ENCODE results near the gene TLE2. TPM values are rescaled to one million over a fixed set of nuclear protein-coding genes. Genes with fewer than 3 reads are reported as not detected.
A peak's percentile ranks its signal among the peaks of the same experiment; 100 is the strongest.

TLE2 gene
- total RNA-seq, 1 experiment from 2014 or later = 3.1 TPM

DNA sequence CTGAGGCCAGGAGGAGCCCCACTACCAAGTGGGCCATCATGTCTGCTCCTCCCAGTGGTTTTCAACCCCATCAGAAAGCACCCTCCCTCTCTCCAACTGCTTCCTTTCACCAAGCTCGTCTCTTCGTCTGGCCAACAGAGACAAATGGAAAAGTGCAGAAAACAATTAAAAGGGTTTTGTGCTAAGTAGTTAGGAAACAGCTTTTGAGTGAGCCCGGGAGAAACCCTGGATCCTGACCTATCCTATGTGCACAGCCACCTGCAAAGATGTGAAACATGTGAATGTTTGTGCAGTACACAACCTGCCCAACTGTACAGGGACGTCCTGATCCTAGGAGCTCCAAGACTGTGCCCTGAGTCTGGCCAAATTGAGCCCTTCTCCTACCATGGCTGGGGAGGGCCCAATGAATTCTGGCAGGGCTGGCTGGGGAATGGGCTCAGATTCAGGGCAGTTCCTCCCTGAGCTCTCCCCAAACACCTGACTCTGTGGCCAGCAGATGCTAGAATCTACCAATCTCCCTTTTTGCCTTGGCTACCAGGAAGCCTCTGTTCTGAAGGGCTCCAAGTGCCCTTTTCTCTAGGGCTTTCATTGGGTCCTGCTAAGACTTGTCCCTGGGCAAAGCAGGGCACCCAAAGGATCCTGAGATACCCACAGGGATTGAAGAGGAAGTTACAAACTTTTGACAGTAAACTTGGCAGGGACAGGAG lies 25.3 kb upstream of the TLE2 start:
- Histone ChIP-seq H3K4me1 (ENCODE audit: insufficient read depth, low read length) (no peaks in the 10 kb centered on the region; the same call in 1 of the 2 replicates), H2BK20ac (ENCODE audit: low read depth, low read length, poor library complexity, severe bottlenecking) (no peak overlapping the region), H2BK12ac (ENCODE audit: insufficient read length, low read depth, low read length) (no peak overlapping the region), H2BK15ac (ENCODE audit: low read depth, low read length) (no peak overlapping the region), H3K9me3 (ENCODE audit: control insufficient read depth, low read depth, low read length) (no peaks in the 10 kb centered on the region), H3K9ac (ENCODE audit: extremely low read depth, insufficient read length, low read length) (no peak overlapping the region), H4K8ac (replicated peaks; ENCODE audit: insufficient read length, low read depth, low read length) (no peak overlapping the region), H3K18ac (ENCODE audit: insufficient read length, low read depth, low read length) (no peak overlapping the region), H2BK120ac (ENCODE audit: low read depth, low read length, poor library complexity, severe bottlenecking) (no peak overlapping the region), H3K79me2 (ENCODE audit: insufficient read depth, low read length) (0 out of 2 replicates have a peak, but pooled peaks cover 2% of the 10 kb centered on the region), H3K27me3 (ENCODE audit: insufficient read depth, low read length) (no peaks in the 10 kb centered on the region), H2AK5ac (ENCODE audit: insufficient read length, low read length) (no peak overlapping the region), H3K4me2 (ENCODE audit: insufficient read depth, insufficient read length, low read length) (no peak overlapping the region), H3K23me2 (ENCODE audit: insufficient read length, low read depth, low read length, poor library complexity, severe bottlenecking) (no peaks in the 10 kb centered on the region), H3K23ac (ENCODE audit: insufficient read length, low read depth, low read length) (no peak overlapping the region), H3K4ac (ENCODE audit: low read depth, low read length) (no peak overlapping the region), H3T11ph (ENCODE audit: low read length) (no peak overlapping the region), H3K56ac (ENCODE audit: insufficient read length, low read depth, low read length) (no peak overlapping the region), H4K20me1 (ENCODE audit: control insufficient read depth, insufficient read depth, insufficient read length) (no peaks in the 10 kb centered on the region), H4K91ac (ENCODE audit: insufficient read length, low read depth, low read length) (no peak overlapping the region), H2BK5ac (ENCODE audit: insufficient read length, low read length) (no peak overlapping the region), H3K27ac (ENCODE audit: insufficient read length, low read depth, low read length) (no peak overlapping the region), H3K14ac (ENCODE audit: insufficient read depth, low read length) (no peak overlapping the region), H2AFZ (ENCODE audit: low read length) (no peak overlapping the region), H3K79me1 (ENCODE audit: insufficient read depth, low read depth, low read length, poor library complexity, severe bottlenecking) (no peaks in the 10 kb centered on the region), H4K5ac (ENCODE audit: insufficient read length, low read depth, low read length) (no peak overlapping the region)
- DNase-seq = no peak
- no peaks in the 10 kb centered on the region; a peak in 1 of 5 replicates for H3K9me3 Mint-ChIP-seq
- no peak for TF ChIP-seq CTCF (conservative IDR thresholded peaks at IDR 0.05)
- H3K4me1 Mint-ChIP-seq = peaks cover 17 to 58% of the 10 kb centered on the region in 2 experiments
- peaks cover 11 to 41% (median 32%) of the 10 kb centered on the region in 3 experiments; a peak in 6 of 7 replicates for H3K36me3 Mint-ChIP-seq (ENCODE audit: insufficient read depth in 1 of 3, low read depth in 3 of 3)
- H3K27me3 Mint-ChIP-seq (ENCODE audit: low read depth) = peaks cover 6% of the 10 kb centered on the region
- WGBS (ENCODE audit: extremely low coverage, insufficient read length, low lambda C conversion rate) = no CpG with 5 or more reads among the region's 4 CpGs
- H3K27ac Mint-ChIP-seq = peak overlapping the region in 2 of 3 experiments; percentile 28 to 64; a peak in 1 of 7 replicates
- H3K4me3 Mint-ChIP-seq = no peak overlapping the region; a peak in 1 of 5 replicates

Data from H9 (cell line).